ENCODE measurements around the gene RNF138.

DNA sequence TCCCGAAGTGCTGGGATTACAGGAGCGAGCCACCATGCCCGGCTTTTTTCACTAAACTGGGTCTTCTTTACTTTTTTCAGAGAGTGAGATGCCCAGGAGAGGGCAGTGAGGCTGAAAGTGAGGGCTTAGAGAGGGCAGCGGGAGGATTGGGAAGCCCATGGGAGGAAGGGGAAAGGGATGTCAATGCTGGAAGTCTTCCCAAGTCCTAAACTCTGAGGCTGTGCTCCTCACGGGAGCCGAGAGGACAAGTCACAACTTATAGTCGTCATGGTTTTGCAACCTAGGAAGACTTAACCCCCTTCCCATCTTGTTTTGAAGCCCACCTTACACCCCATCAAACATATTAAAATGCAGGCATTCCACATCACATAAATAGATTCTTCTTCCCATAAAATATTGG lies 83.0 kb downstream of the RNF138 start:
- TF ChIP-seq POLR2A (IDR thresholded peaks at IDR 0.05; ENCODE audit: low read length), result no peak
- TF ChIP-seq, protein P1, sequence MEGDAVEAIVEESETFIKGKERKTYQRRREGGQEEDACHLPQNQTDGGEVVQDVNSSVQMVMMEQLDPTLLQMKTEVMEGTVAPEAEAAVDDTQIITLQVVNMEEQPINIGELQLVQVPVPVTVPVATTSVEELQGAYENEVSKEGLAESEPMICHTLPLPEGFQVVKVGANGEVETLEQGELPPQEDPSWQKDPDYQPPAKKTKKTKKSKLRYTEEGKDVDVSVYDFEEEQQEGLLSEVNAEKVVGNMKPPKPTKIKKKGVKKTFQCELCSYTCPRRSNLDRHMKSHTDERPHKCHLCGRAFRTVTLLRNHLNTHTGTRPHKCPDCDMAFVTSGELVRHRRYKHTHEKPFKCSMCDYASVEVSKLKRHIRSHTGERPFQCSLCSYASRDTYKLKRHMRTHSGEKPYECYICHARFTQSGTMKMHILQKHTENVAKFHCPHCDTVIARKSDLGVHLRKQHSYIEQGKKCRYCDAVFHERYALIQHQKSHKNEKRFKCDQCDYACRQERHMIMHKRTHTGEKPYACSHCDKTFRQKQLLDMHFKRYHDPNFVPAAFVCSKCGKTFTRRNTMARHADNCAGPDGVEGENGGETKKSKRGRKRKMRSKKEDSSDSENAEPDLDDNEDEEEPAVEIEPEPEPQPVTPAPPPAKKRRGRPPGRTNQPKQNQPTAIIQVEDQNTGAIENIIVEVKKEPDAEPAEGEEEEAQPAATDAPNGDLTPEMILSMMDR (IDR thresholded peaks at IDR 0.05), result no peak
- no peak for TF ChIP-seq PBX3 (IDR thresholded peaks at IDR 0.05)
- no peak for TF ChIP-seq FOSL2 (IDR thresholded peaks at IDR 0.05)
- no peak for TF ChIP-seq FOSL2 (CRISPR knock-in tag; IDR thresholded peaks at IDR 0.05)
- TF ChIP-seq POLR2AphosphoS2 (conservative IDR thresholded peaks at IDR 0.05; ENCODE audit: low read length), result no peak
- no peak for TF ChIP-seq NPAS2 (CRISPR knock-in tag; IDR thresholded peaks at IDR 0.05; ENCODE audit: borderline replicate concordance)
- TF ChIP-seq BHLHE40 (IDR thresholded peaks at IDR 0.05; ENCODE audit: low read depth, low read length), result no peak
